CD4-positive, alpha-beta T cell treated with Interleukin-21 for 1 hour (primary cell): ENCODE results near the gene ALDH5A1.

Experiments
- DNase-seq: peaks from one replicate; pipeline ENCODE4 v3.0.0-alpha.2; 2020

ALDH5A1 gene

GRCh38 chr6:24534329-24534728 lies 39.6 kb downstream of the ALDH5A1 start:
- no peak for DNase-seq

GRCh38 chr6:24535210-24535609 lies 40.4 kb downstream of the ALDH5A1 start:
- DNase-seq: no peak

GRCh38 chr6:24536466-24536865 lies 41.7 kb downstream of the ALDH5A1 start:
- DNase-seq: no peak

- no peak for DNase-seq
These were observed 42.4 kb downstream of the ALDH5A1 start for GRCh38 chr6:24537082-24537699.

GRCh38 chr6:24537771-24538385 lies 43.1 kb downstream of the ALDH5A1 start:
- no peak for DNase-seq

GRCh38 chr6:24539416-24539815 lies 44.6 kb downstream of the ALDH5A1 start:
- DNase-seq: no peak

GRCh38 chr6:24540197-24540596 lies 45.4 kb downstream of the ALDH5A1 start:
- DNase-seq: no peak

GRCh38 chr6:24543683-24544082 lies 48.9 kb downstream of the ALDH5A1 start:
- no peak for DNase-seq

- no peak for DNase-seq
These were observed 50.4 kb downstream of the ALDH5A1 start for GRCh38 chr6:24545183-24545582.

- no peak for DNase-seq
These were observed 50.9 kb downstream of the ALDH5A1 start for GRCh38 chr6:24545691-24546090.

GRCh38 chr6:24546439-24546838 lies 51.7 kb downstream of the ALDH5A1 start:
- no peak for DNase-seq

GRCh38 chr6:24547243-24547642 lies 52.5 kb downstream of the ALDH5A1 start:
- peak; percentile 34 for DNase-seq

GRCh38 chr6:24549158-24549557 lies 54.4 kb downstream of the ALDH5A1 start:
- no peak for DNase-seq

GRCh38 chr6:24549674-24550353 lies 55.0 kb downstream of the ALDH5A1 start:
- no peak for DNase-seq

- DNase-seq: no peak
These were observed 56.4 kb downstream of the ALDH5A1 start for GRCh38 chr6:24551139-24551538.

GRCh38 chr6:24554474-24554873 lies 59.7 kb downstream of the ALDH5A1 start:
- no peak for DNase-seq

- no peak for DNase-seq
These were observed 63.7 kb downstream of the ALDH5A1 start for GRCh38 chr6:24558516-24558915.

- no peak for DNase-seq
These were observed 69.3 kb downstream of the ALDH5A1 start for GRCh38 chr6:24564081-24564480.

GRCh38 chr6:24565196-24565595 lies 70.4 kb downstream of the ALDH5A1 start:
- DNase-seq: no peak

- DNase-seq: no peak
These were observed 71.4 kb downstream of the ALDH5A1 start for GRCh38 chr6:24566020-24566767.

- DNase-seq: no peak
These were observed 73.9 kb downstream of the ALDH5A1 start for GRCh38 chr6:24568683-24569082.

- DNase-seq: no peak
These were observed 75.0 kb downstream of the ALDH5A1 start for GRCh38 chr6:24569811-24570210.

GRCh38 chr6:24571361-24571760 lies 76.6 kb downstream of the ALDH5A1 start:
- no peak for DNase-seq

GRCh38 chr6:24574809-24575208 lies 80.0 kb downstream of the ALDH5A1 start:
- DNase-seq: no peak
